Retinal pigment epithelial cell (primary cell): ENCODE data around the gene DENND1B.
A peak's percentile ranks its signal among the peaks of the same experiment; 100 is the strongest.

Experiments used
- DNase-seq: peaks from one replicate; pipeline ENCODE4 v3.0.0-alpha.2; 2010; ENCODE audit warnings: low read depth
- H3K4me3 ChIP-seq: 2 replicates; pipeline ENCODE4 v1.5.1; 2011; ENCODE audit warnings: mild to moderate bottlenecking, low read length, control low read depth, moderate library complexity
- CTCF ChIP-seq: conservative IDR thresholded peaks from 2 replicates; pipeline ENCODE4 v1.5.1; 2011; ENCODE audit warnings: low read depth, low read length, control low read depth, inconsistent platforms

The DENND1B gene

DNA sequence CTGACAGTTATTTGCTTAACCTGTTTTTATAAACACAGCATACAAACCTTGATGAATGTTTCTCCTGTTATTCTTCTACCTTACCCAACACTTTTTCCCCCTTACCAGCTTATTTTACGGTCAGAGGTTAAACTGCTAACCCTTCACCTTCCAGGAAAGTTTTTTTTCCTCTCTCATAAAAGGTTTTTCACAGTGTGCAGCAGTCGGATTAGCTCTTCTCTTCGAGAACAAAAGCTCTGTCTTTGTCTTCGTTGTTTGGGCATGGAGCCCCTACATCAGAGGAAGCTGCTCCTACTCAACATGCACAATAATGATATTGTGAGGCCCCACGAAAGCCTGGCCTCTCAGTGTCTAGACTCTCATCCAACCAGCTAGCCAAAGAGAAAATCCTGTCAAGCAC, 42.0 kb downstream of the DENND1B start:
- DNase-seq, result no peak
- no peak for TF ChIP-seq CTCF

DNA sequence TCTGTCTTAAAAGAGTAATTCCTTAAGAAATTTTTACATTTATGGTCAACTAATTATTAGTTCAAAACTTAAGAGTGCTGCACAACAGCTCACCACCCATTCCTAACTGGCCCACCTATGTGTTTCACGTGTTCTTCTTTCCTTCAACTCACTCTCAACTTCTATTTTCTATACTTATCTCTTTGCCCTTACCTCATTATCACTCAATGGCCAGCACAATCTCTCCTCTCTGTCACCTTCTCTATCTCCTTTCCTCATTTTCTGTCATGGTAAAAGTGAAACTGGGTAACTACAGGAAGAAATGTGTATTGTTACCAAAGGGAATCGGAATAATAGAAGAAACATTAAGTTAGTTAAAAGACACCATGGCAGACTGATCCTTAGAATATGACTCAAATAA, 43.1 kb downstream of the DENND1B start:
- no peak for DNase-seq
- no peak overlapping the region for H3K4me3 ChIP-seq
- no peak for TF ChIP-seq CTCF

More for the DNA sequence above, 42.0 kb downstream of the DENND1B start:
- H3K4me3 ChIP-seq, result no peak overlapping the region

- DNase-seq, result no peak
- TF ChIP-seq CTCF, result no peak
- H3K4me3 ChIP-seq, result no peak overlapping the region
Measured at GRCh38 chr1:197731449-197731848, 43.8 kb downstream of the DENND1B start.

GRCh38 chr1:197725976-197726375, 49.3 kb downstream of the DENND1B start:
- no peak overlapping the region for H3K4me3 ChIP-seq
- DNase-seq, result no peak
- TF ChIP-seq CTCF, result no peak

- TF ChIP-seq CTCF, result no peak
- DNase-seq, result peak; percentile 9
- no peak overlapping the region for H3K4me3 ChIP-seq
Measured at GRCh38 chr1:197725044-197725443, 50.2 kb downstream of the DENND1B start.

GRCh38 chr1:197715806-197716205, 59.5 kb downstream of the DENND1B start:
- no peak for TF ChIP-seq CTCF
- DNase-seq, result no peak
- H3K4me3 ChIP-seq, result no peak overlapping the region

DNA sequence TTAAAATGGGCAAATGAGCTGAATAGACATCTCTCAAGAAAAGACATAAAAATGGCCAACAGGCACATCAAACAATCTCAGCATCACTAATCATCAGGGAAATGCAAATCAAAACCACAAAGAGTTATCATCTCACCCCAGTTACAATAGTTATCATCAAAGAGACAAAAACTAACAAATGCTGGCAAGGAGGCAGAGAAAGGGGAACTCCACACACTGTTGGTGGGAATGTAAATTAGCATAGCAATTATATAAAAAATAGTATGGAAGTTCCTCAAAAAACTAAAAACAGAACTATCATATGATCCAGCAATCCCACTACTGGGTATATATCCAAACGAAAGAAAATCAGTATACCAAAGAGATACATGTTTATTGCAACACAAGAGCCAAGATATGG, 68.7 kb downstream of the DENND1B start:
- no peak for DNase-seq
- no peak for TF ChIP-seq CTCF
- no peak overlapping the region for H3K4me3 ChIP-seq
